ENCODE measurements around the gene FBXO15. TPM values are rescaled to one million over a fixed set of nuclear protein-coding genes. Genes with fewer than 3 reads are reported as not detected.

The FBXO15 gene
- total and polyA plus RNA-seq, 2 of the 13 experiments (the other 11 are each of a cell fraction or from before 2014, with no cell fraction given): 0.09 to 0.12 TPM

GRCh38 chr18:74050807-74051206, 96.8 kb downstream of the FBXO15 start:
- FAIRE-seq: no peak

More at GRCh38 chr18:74050807-74051206, 96.8 kb downstream of the FBXO15 start:
- TF ChIP-seq ONECUT2 (CRISPR knock-in tag; IDR thresholded peaks at IDR 0.05): no peak
- no peak for TF ChIP-seq ZBTB42 (CRISPR knock-in tag; IDR thresholded peaks at IDR 0.05)
- no peak for TF ChIP-seq ZNF605 (CRISPR knock-in tag; IDR thresholded peaks at IDR 0.05)
- no peak for TF ChIP-seq MNT (IDR thresholded peaks at IDR 0.05)
- TF ChIP-seq ISL2 (CRISPR knock-in tag; IDR thresholded peaks at IDR 0.05): no peak
- no peak for TF ChIP-seq ZNF570 (CRISPR knock-in tag; IDR thresholded peaks at IDR 0.05; ENCODE audit: borderline replicate concordance)
- no peak for TF ChIP-seq KAT8 (CRISPR knock-in tag; IDR thresholded peaks at IDR 0.05)
- no peak for TF ChIP-seq TBL1XR1 (IDR thresholded peaks at IDR 0.05; ENCODE audit: borderline replicate concordance, low read length, partially characterized antibody)
- TF ChIP-seq GFI1 (CRISPR knock-in tag; IDR thresholded peaks at IDR 0.05; ENCODE audit: borderline replicate concordance): no peak
- no peak for TF ChIP-seq ZNF136 (CRISPR knock-in tag; IDR thresholded peaks at IDR 0.05; ENCODE audit: low read depth)
- TF ChIP-seq SMAD9 (CRISPR knock-in tag; IDR thresholded peaks at IDR 0.05): no peak
- TF ChIP-seq, protein P1, sequence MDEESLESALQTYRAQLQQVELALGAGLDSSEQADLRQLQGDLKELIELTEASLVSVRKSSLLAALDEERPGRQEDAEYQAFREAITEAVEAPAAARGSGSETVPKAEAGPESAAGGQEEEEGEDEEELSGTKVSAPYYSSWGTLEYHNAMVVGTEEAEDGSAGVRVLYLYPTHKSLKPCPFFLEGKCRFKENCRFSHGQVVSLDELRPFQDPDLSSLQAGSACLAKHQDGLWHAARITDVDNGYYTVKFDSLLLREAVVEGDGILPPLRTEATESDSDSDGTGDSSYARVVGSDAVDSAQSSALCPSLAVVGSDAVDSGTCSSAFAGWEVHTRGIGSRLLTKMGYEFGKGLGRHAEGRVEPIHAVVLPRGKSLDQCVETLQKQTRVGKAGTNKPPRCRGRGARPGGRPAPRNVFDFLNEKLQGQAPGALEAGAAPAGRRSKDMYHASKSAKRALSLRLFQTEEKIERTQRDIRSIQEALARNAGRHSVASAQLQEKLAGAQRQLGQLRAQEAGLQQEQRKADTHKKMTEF (CRISPR knock-in tag; IDR thresholded peaks at IDR 0.05): no peak
- TF ChIP-seq ZNF562 (CRISPR knock-in tag; IDR thresholded peaks at IDR 0.05; ENCODE audit: borderline replicate concordance): no peak
- no peak for TF ChIP-seq SRF (IDR thresholded peaks at IDR 0.05; ENCODE audit: low read depth, low read length)
- TF ChIP-seq ZNF225 (CRISPR knock-in tag; IDR thresholded peaks at IDR 0.05): no peak
- no peak for TF ChIP-seq ZNF574 (CRISPR knock-in tag; IDR thresholded peaks at IDR 0.05)
- no peak for TF ChIP-seq ZUFSP (CRISPR knock-in tag; IDR thresholded peaks at IDR 0.05; ENCODE audit: borderline replicate concordance)
- ChIA-PET CTCF (ENCODE audit: low intra/inter-chr PET ratio, low total read pairs) (no interaction called here), POLR2A (no interaction called here)
- intact Hi-C loops (cut with micrococcal nuclease; ENCODE audit: unreplicated experiment): no loop called here
- no peak overlapping the region for H3K4me3 ChIP-seq (replicated peaks in 1 of 3; ENCODE audit: insufficient read depth in 1 of 3, low read depth in 2 of 3, low read length in 3 of 3)
- no peak overlapping the region for H3K9ac ChIP-seq (ENCODE audit: insufficient read depth, low read depth, low read length)
- ATAC-seq: no peak
- H4K20me1 ChIP-seq (ENCODE audit: insufficient read depth, low read length): no peaks in the 10 kb centered on the region
- DNase-seq (ENCODE audit: low spot score): no peak
- BruUV-seq (replicated peaks): no TSS peak
- H3K4me1 ChIP-seq (ENCODE audit: insufficient read depth, low read length): no peaks in the 10 kb centered on the region
- no peaks in the 10 kb centered on the region for H3K9me3 ChIP-seq (ENCODE audit: low read length)
- no peaks in the 10 kb centered on the region for H3K79me2 ChIP-seq (ENCODE audit: insufficient read depth, low read length)
- H2AFZ ChIP-seq (ENCODE audit: low read length): no peak overlapping the region
- H3K4me2 ChIP-seq (ENCODE audit: low read depth, low read length): no peak overlapping the region
- 0 out of 5 replicates have a peak, but pooled peaks cover 0 to 3% of the 10 kb centered on the region in 2 experiments for H3K27me3 ChIP-seq (ENCODE audit: control insufficient read depth in 1 of 2, insufficient read depth in 2 of 2, low read length in 2 of 2)
- no peak overlapping the region for H3K27ac ChIP-seq (ENCODE audit: extremely low read length, insufficient read depth, low read length)
- in situ Hi-C loops (cut with HindIII; ENCODE audit: extremely low pct_ligation_motif_present, low pct_unique_long_range_greater_than_20kb): no loop called here
- 0% methylated on average over 4 of the region's 4 CpGs for WGBS (ENCODE audit: low lambda C conversion rate)
- H3K36me3 ChIP-seq (replicated peaks in 1 of 2; ENCODE audit: control insufficient read depth in 1 of 2, insufficient read depth in 2 of 2, low read length in 2 of 2): no peaks in the 10 kb centered on the region
